Activated naive CD8-positive, alpha-beta T cell treated with anti-CD3 and anti-CD28 coated beads, Interleukin-2, amount 50 U/mL, for 24 hours (primary cell): ENCODE data around the gene L1CAM.
A peak's percentile ranks its signal among the peaks of the same experiment; 100 is the strongest.

Experiments used
- ATAC-seq: fragments of 150-1000 bp; cut with Tn5 transposase; one replicate; pipeline ENCODE4 v1.10.0; 2021
- DNase-seq: peaks from one replicate; pipeline ENCODE4 v3.0.0; 2021
- H3K27ac Mint-ChIP-seq: one replicate; pipeline ENCODE4 v1.8.0; 2021; ENCODE audit warnings: mild to moderate bottlenecking, mixed read lengths
- H3K27me3 Mint-ChIP-seq: one replicate; pipeline ENCODE4 v1.8.0; 2021; ENCODE audit warnings: mixed read lengths
- H3K36me3 Mint-ChIP-seq: one replicate; pipeline ENCODE4 v1.8.0; 2021; ENCODE audit warnings: low read depth, mixed read lengths
- H3K4me1 Mint-ChIP-seq: one replicate; pipeline ENCODE4 v1.8.0; 2021; ENCODE audit warnings: mixed read lengths
- H3K4me3 Mint-ChIP-seq: one replicate; pipeline ENCODE4 v1.8.0; 2021; ENCODE audit warnings: mild to moderate bottlenecking, moderate library complexity, mixed read lengths
- H3K9me3 Mint-ChIP-seq: one replicate; pipeline ENCODE4 v1.8.0; 2021; ENCODE audit warnings: mixed read lengths

Gene L1CAM

DNA sequence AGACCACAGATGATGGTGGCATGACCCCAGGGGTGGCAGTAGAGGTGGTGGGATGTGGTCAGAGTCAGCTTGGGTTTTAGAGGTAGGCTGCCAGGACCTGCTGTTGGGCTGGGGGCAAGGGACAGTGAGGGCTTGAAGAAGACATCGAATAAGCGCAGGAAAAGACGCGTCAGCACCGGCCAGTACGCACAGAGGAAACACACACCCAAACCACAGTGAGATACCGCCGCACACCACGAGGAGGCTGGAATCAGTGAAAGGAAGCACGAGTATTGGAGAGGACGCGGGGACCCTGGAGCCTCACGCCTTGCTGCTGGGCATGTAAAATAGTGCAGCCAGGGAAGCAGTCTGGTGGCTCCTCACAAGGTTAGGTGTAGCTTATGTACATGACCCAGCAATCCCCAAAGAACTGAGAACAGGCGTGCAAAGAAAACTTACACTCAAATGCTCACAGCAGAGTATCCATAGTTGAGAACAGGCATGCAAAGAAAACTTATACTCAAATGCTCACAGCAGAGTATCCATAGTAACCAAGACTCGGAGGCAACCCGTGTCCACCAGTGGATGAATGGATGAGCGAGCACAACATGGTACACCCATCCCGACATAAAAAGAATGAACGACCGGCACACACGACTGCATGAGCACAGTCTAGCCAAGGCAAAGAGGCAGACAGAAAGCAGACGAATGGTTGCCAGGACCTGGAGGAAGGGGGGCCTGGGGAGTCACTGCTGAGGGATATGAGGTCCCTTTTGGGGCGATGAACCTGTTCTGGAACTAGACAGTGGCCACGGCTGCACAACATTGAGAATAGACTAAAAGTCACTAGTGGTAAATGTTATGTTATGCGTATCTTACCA is 68.9 kb downstream of the L1CAM start:
- Mint-ChIP-seq H3K27me3 (peaks cover 11% of the 10 kb centered on the region), H3K4me1 (peaks cover 20% of the 10 kb centered on the region), H3K4me3 (no peak overlapping the region), H3K36me3 (no peaks in the 10 kb centered on the region), H3K9me3 (no peaks in the 10 kb centered on the region), H3K27ac (no peak overlapping the region)
- DNase-seq (peak; percentile 34), ATAC-seq (peak; percentile 58)

DNA sequence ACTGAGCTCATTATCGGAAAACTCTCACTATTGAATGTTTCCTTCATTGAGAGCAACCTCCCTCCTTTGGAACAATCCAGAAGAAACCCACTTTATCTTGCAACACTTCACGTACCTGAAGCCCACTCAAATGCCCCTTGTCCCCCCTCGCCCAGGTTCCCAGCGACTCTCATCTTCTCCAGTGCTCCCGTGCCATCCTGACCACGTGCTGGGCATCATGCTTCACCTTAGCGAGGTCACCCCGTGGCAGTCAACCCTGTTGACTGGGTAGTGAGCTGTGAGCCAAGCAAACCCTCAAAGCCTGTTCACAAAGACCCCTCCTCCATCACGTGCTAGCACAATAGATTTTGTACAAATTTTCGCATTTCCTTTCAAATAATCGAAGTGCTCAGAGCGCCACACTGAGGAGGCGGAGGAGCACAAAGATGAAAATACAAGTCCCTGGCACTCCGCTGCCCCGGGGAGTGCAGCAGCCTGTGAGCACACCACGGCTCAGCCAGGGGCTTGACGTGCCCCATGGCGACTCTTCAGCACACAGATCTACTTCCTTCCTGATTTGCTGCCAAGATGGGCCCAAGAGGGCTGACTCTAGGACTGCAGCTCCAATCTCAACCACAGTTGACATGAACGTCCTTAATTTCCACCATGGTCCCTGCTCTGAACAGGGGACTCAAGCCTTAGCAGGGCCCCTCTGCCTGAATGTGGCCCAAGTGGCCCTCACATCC is 71.2 kb downstream of the L1CAM start:
- Mint-ChIP-seq H3K4me3 (no peak overlapping the region), H3K4me1 (peaks cover 11% of the 10 kb centered on the region), H3K36me3 (no peaks in the 10 kb centered on the region), H3K9me3 (no peaks in the 10 kb centered on the region), H3K27me3 (peaks cover 11% of the 10 kb centered on the region), H3K27ac (no peak overlapping the region)
- no peak for ATAC-seq
- no peak for DNase-seq

DNA sequence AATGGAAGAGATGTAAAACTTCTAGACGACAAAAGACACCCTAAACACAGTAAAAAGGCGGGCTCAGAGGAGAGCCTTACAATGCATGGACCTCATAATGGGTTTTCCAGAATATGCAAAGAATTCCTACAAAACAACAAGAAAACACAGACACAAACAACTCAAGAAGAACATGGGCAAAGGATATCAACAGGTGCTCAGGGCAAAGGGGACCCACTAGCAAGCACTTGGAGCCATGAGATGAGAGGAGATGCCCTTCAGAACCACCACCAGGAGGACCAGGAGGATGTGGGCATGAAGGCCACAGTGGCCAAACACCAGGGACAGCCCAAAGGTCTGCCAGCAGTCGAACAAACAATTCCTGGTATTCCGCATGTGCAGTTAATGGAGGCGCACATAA is 72.8 kb downstream of the L1CAM start:
- no peaks in the 10 kb centered on the region for H3K36me3 Mint-ChIP-seq
- ATAC-seq (no peak), DNase-seq (no peak)
- no peak overlapping the region for H3K4me3 Mint-ChIP-seq
- H3K9me3 Mint-ChIP-seq: no peaks in the 10 kb centered on the region
- H3K27ac Mint-ChIP-seq: no peak overlapping the region
- peaks cover 11% of the 10 kb centered on the region for H3K27me3 Mint-ChIP-seq
- H3K4me1 Mint-ChIP-seq: peaks cover 11% of the 10 kb centered on the region

DNA sequence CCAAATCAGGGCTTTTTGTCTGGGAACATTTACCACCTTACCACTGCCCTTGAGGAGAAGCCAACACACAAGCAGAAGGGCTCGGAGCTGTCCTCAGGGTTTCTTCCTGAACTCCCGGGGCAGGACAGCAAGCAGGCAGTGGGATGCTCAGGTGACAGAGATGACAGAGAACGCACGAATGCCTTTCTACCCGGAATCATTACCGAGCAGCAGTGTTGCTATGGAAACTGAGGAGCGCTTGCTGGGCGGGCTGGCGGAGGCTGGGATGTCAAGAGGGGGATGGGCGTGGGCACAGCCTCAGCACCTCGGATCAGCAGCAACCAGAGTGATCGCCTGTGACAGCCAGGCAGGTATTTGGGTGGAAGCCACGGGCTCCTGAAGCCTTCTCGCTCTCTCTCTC is 73.8 kb downstream of the L1CAM start:
- ATAC-seq (no peak), DNase-seq (no peak)
- Mint-ChIP-seq H3K9me3 (no peaks in the 10 kb centered on the region), H3K36me3 (no peaks in the 10 kb centered on the region), H3K27ac (no peak overlapping the region), H3K27me3 (peaks cover 7% of the 10 kb centered on the region), H3K4me3 (no peak overlapping the region), H3K4me1 (peaks cover 11% of the 10 kb centered on the region)
